Neural progenitor cell (in vitro differentiated cells): ENCODE measurements around the gene CAMKK1.

ENCODE experiments used
- CTCF ChIP-seq: fragments of 200-600 bp; sonication (generic); IDR thresholded peaks from 2 replicates; pipeline ENCODE4 v1.5.1; 2017; ENCODE audit warnings: antibody characterized with exemption, mild to moderate bottlenecking
- EZH2 ChIP-seq: fragments of 200-600 bp; sonication (generic); IDR thresholded peaks from 2 replicates; pipeline ENCODE4 v1.6.1; 2017; ENCODE audit warnings: antibody characterized with exemption, mild to moderate bottlenecking, moderate library complexity
- EZH2phosphoT487 ChIP-seq: fragments of 200-600 bp; sonication (generic); IDR thresholded peaks from 2 replicates; pipeline ENCODE4 v1.6.1; 2017; ENCODE audit warnings: antibody characterized with exemption

GRCh38 chr17:3886776-3887175 lies 6.1 kb downstream of the CAMKK1 start:
- TF ChIP-seq CTCF, result no peak
- TF ChIP-seq EZH2phosphoT487, result no peak
- TF ChIP-seq EZH2, result no peak
